A549 (cell line): ENCODE measurements around the gene CYP26B1.

Experiments used
- CHD4 ChIP-seq: fragments of 200-600 bp; sonication (generic); IDR thresholded peaks from 2 replicates; pipeline ENCODE4 v1.6.1; 2016; ENCODE audit warnings: antibody characterized with exemption, mild to moderate bottlenecking, borderline replicate concordance
- EHF ChIP-seq: fragments of 250-450 bp; sonication (Bioruptor Pico); IDR thresholded peaks from 2 replicates; pipeline ENCODE4 v1.5.0; 2020; ENCODE audit warnings: mild to moderate bottlenecking
- RAD21 ChIP-seq, 2 experiments: fragments of >200 bp in 1 of 2; sonication (Bioruptor Twin) in 1 of 2; formaldehyde crosslinking in 1 of 2; IDR thresholded peaks in 1 of 2; conservative IDR thresholded peaks in 1 of 2; 2 replicates in 1 of 2; 3 replicates in 1 of 2; pipeline ENCODE4 v1.6.1; 2012 to 2018; ENCODE audit warnings: inconsistent platforms in 1 of 2
- TF ChIP-seq, protein P1 (sequence below): fragments of 150-350 bp; IDR thresholded peaks from 2 replicates; pipeline ENCODE4 v1.6.1; 2014; ENCODE audit warnings: low read depth, mild to moderate bottlenecking, low read length
- TF ChIP-seq, protein P2 (sequence below): IDR thresholded peaks from 2 replicates; pipeline ENCODE4 v1.6.1; 2012
- TF ChIP-seq, protein P3 (sequence below): fragments of >200 bp; sonication (Bioruptor Twin); formaldehyde crosslinking; IDR thresholded peaks from 3 replicates; pipeline ENCODE4 v1.5.1; 2016

DNA sequence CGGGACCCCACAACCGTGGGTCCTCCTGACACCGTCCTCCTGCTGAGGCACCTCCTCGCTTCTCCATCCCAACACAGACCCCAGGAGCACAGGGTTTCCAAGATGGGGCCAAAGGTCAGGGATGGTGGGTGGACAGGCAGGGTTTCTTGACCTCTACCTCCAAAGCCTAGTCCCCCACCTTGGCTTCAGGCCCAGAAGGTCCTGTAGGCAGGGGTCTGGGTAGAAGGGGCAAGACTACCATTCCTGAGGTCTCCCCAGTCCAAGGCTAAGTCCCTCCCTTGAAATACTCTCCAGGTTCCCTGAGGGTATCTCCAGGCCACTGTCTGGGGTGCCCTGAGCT, 7.1 kb downstream of the CYP26B1 start:
- TF ChIP-seq, protein P1, sequence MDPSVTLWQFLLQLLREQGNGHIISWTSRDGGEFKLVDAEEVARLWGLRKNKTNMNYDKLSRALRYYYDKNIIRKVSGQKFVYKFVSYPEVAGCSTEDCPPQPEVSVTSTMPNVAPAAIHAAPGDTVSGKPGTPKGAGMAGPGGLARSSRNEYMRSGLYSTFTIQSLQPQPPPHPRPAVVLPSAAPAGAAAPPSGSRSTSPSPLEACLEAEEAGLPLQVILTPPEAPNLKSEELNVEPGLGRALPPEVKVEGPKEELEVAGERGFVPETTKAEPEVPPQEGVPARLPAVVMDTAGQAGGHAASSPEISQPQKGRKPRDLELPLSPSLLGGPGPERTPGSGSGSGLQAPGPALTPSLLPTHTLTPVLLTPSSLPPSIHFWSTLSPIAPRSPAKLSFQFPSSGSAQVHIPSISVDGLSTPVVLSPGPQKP = no peak
- TF ChIP-seq RAD21 (conservative IDR thresholded peaks at IDR 0.05 in 1 of 2, IDR thresholded peaks at IDR 0.05 in 1 of 2) = no peak
- no peak for TF ChIP-seq EHF (CRISPR knock-in tag)
- TF ChIP-seq CHD4 = no peak
- TF ChIP-seq, protein P2, sequence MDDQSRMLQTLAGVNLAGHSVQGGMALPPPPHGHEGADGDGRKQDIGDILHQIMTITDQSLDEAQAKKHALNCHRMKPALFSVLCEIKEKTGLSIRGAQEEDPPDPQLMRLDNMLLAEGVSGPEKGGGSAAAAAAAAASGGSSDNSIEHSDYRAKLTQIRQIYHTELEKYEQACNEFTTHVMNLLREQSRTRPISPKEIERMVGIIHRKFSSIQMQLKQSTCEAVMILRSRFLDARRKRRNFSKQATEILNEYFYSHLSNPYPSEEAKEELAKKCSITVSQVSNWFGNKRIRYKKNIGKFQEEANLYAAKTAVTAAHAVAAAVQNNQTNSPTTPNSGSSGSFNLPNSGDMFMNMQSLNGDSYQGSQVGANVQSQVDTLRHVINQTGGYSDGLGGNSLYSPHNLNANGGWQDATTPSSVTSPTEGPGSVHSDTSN = no peak
- TF ChIP-seq, protein P3, sequence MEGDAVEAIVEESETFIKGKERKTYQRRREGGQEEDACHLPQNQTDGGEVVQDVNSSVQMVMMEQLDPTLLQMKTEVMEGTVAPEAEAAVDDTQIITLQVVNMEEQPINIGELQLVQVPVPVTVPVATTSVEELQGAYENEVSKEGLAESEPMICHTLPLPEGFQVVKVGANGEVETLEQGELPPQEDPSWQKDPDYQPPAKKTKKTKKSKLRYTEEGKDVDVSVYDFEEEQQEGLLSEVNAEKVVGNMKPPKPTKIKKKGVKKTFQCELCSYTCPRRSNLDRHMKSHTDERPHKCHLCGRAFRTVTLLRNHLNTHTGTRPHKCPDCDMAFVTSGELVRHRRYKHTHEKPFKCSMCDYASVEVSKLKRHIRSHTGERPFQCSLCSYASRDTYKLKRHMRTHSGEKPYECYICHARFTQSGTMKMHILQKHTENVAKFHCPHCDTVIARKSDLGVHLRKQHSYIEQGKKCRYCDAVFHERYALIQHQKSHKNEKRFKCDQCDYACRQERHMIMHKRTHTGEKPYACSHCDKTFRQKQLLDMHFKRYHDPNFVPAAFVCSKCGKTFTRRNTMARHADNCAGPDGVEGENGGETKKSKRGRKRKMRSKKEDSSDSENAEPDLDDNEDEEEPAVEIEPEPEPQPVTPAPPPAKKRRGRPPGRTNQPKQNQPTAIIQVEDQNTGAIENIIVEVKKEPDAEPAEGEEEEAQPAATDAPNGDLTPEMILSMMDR = no peak
